ENCODE data around the gene MSH3.

DNA sequence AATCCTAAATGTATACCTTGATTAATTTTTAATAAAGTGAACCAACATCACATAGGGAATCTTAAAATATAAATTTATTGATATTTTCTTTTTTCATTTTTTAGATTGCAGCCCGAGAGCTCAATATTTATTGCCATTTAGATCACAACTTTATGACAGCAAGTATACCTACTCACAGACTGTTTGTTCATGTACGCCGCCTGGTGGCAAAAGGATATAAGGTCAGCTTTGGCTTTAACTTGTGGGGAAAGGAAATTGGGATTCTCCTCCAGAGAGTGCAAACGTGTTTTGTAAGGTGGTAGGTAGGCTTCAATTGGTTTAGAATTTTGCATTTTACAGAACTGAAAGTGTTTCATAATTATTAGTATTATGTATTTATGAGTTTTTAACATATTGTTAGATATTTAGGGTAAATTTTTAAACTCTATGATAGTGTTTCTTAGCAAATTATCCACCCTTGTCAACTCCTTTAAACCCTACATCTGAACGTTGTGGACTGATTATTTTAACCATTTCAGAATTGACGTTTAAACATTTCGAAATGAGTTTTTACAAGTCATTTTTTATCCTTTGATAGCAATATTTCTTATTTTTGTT is 17.8 kb downstream of the MSH3 start:
- TF ChIP-seq YY1 (IDR thresholded peaks at IDR 0.05; ENCODE audit: insufficient read depth, insufficient read length) (no peak), ZNF274 (IDR thresholded peaks at IDR 0.05; ENCODE audit: low read depth, low read length) (no peak)
